CD14-positive monocyte (primary cell): ENCODE measurements around the gene SART1. TPM values are rescaled to one million over a fixed set of nuclear protein-coding genes. Genes with fewer than 3 reads are reported as not detected.

Source experiments
- DNase-seq, 3 donors: peaks; one replicate each; pipeline ENCODE4 v3.0.0-alpha.2; 2011 to 2022
- H2AFZ ChIP-seq: 2 replicates; pipeline ENCODE4 v1.6.0; 2012; ENCODE audit warnings: mild to moderate bottlenecking, low read depth, low read length, inconsistent platforms; ENCODE audit not compliant: insufficient read depth, poor library complexity, severe bottlenecking
- H3K27ac ChIP-seq, 2 donors: 1 replicate in 1 of 2; 2 replicates in 1 of 2; pipeline ENCODE4 v1.5.1; 2012 to 2013; ENCODE audit warnings: low read length in 2 of 2, control low read depth in 1 of 2, inconsistent platforms in 1 of 2, low read depth in 1 of 2, mild to moderate bottlenecking in 1 of 2
- H3K27me3 ChIP-seq, 2 donors: one replicate each; pipeline versions ENCODE4 v1.6.0 to v1.6.1; 2011 to 2013; ENCODE audit warnings: low read length in 2 of 2; ENCODE audit not compliant: control insufficient read depth in 2 of 2, insufficient read depth in 2 of 2
- H3K36me3 ChIP-seq, 2 donors: replicated peaks in 1 of 2; 1 replicate in 1 of 2; 2 replicates in 1 of 2; pipeline versions ENCODE4 v1.5.1 to v1.6.1; 2012 to 2013; ENCODE audit warnings: low read length in 2 of 2, control low read depth in 1 of 2, inconsistent platforms in 1 of 2, mild to moderate bottlenecking in 1 of 2; ENCODE audit not compliant: insufficient read depth in 2 of 2, control insufficient read depth in 1 of 2
- H3K4me1 ChIP-seq, 2 donors: 1 replicate in 1 of 2; 2 replicates in 1 of 2; pipeline versions ENCODE4 v1.5.1 to v1.6.1; 2012 to 2013; ENCODE audit warnings: low read length in 2 of 2, control low read depth in 1 of 2, inconsistent platforms in 1 of 2, mild to moderate bottlenecking in 1 of 2, moderate library complexity in 1 of 2; ENCODE audit not compliant: insufficient read depth in 2 of 2, control insufficient read depth in 1 of 2
- H3K4me2 ChIP-seq: replicated peaks from 2 replicates; pipeline ENCODE3; 2012; ENCODE audit warnings: low read length, moderate library complexity, mild to moderate bottlenecking; ENCODE audit not compliant: poor library complexity, severe bottlenecking; ENCODE audit errors: extremely low read depth
- H3K4me3 ChIP-seq, 3 experiments: fragments of 200-600 bp in 1 of 3; sonication (generic) in 1 of 3; replicated peaks in 1 of 3; 1 replicate in 2 of 3; 2 replicates in 1 of 3; pipeline ENCODE4 v1.5.1; 2011 to 2013; ENCODE audit warnings: low read length in 3 of 3, mild to moderate bottlenecking in 3 of 3, control low read depth in 2 of 3, low read depth in 2 of 3, inconsistent platforms in 1 of 3, moderate library complexity in 1 of 3
- H3K79me2 ChIP-seq: 2 replicates; pipeline ENCODE4 v1.6.0; 2012; ENCODE audit warnings: mild to moderate bottlenecking, control low read depth, inconsistent platforms, low read length, moderate library complexity; ENCODE audit not compliant: insufficient read depth
- H3K9ac ChIP-seq: 2 replicates; pipeline ENCODE4 v1.6.0; 2017; ENCODE audit warnings: low read length, mild to moderate bottlenecking; ENCODE audit not compliant: insufficient read depth, poor library complexity, severe bottlenecking
- H3K9me3 ChIP-seq, 2 donors: replicated peaks in 1 of 2; 1 replicate in 1 of 2; 2 replicates in 1 of 2; pipeline versions ENCODE4 v1.5.1 to v1.6.1; 2012 to 2013; ENCODE audit warnings: low read length in 2 of 2, control low read depth in 1 of 2; ENCODE audit not compliant: control insufficient read depth in 1 of 2, insufficient read depth in 1 of 2
- H4K20me1 ChIP-seq: 2 replicates; pipeline ENCODE4 v1.6.0; 2012; ENCODE audit warnings: mild to moderate bottlenecking, low read length, control low read depth, moderate library complexity; ENCODE audit not compliant: insufficient read depth
- H3K27ac Mint-ChIP-seq, 7 donors: one replicate each; pipeline ENCODE4 v1.8.0; 2020; ENCODE audit warnings: mild to moderate bottlenecking in 7 of 7, mixed read lengths in 7 of 7, moderate library complexity in 6 of 7, inconsistent platforms in 2 of 7
- H3K27me3 Mint-ChIP-seq, 3 donors: one replicate each; pipeline ENCODE4 v1.8.0; 2021 to 2022; ENCODE audit warnings: low read depth in 3 of 3, mild to moderate bottlenecking in 3 of 3, mixed read lengths in 3 of 3, moderate library complexity in 3 of 3, inconsistent platforms in 1 of 3
- H3K36me3 Mint-ChIP-seq, 2 donors: one replicate each; pipeline ENCODE4 v1.8.0; 2020; ENCODE audit warnings: mixed read lengths in 2 of 2, inconsistent platforms in 1 of 2, mild to moderate bottlenecking in 1 of 2
- H3K4me1 Mint-ChIP-seq: one replicate; pipeline ENCODE4 v1.8.0; 2020; ENCODE audit warnings: mild to moderate bottlenecking, mixed read lengths
- H3K4me3 Mint-ChIP-seq, 2 donors: one replicate each; pipeline ENCODE4 v1.8.0; 2020; ENCODE audit warnings: mild to moderate bottlenecking in 2 of 2, mixed read lengths in 2 of 2, moderate library complexity in 1 of 2
- H3K9me3 Mint-ChIP-seq, 7 donors: one replicate each; pipeline ENCODE4 v1.8.0; 2020 to 2022; ENCODE audit warnings: mixed read lengths in 7 of 7, mild to moderate bottlenecking in 6 of 7, moderate library complexity in 6 of 7, inconsistent platforms in 2 of 7
- WGBS: methylation state at CpG from one replicate; pipeline ENCODE4 v1.1.5; 2013; ENCODE audit warnings: missing lambda C conversion rate; ENCODE audit not compliant: insufficient coverage; 5-methylcytosine and 5-hydroxymethylcytosine counted together
- intact Hi-C, 2 donors: fragments of 100-400 bp; cut with micrococcal nuclease; formaldehyde crosslinking; loops; one replicate each; pipeline versions ENCODE4 v1.15.0 to v1.15.1; 2023
- polyA plus RNA-seq, 3 donors: library from polyadenylated mRNA; depleted of rRNA in 1 of 3; unstranded in 2 of 3; stranded (reverse) in 1 of 3; fragments of 300-500 nt in 2 of 3; fragments of >200 nt in 1 of 3; fragmentation: Illumina TruSeq in 2 of 3; gene quantifications; 1 replicate in 2 of 3; 2 replicates in 1 of 3; pipeline ENCODE4 v1.2.3, GENCODE V29; 2012 to 2021
- TF ChIP-seq, protein P1 (sequence below): fragments of 200-600 bp; IDR thresholded peaks from one replicate; pipeline ENCODE4 v1.8.0; 2022; ENCODE audit warnings: antibody characterized with exemption, mild to moderate bottlenecking

SART1 gene
- polyA plus RNA-seq, 3 donors: 8.9 to 52.8 (median 16.1) TPM

DNA sequence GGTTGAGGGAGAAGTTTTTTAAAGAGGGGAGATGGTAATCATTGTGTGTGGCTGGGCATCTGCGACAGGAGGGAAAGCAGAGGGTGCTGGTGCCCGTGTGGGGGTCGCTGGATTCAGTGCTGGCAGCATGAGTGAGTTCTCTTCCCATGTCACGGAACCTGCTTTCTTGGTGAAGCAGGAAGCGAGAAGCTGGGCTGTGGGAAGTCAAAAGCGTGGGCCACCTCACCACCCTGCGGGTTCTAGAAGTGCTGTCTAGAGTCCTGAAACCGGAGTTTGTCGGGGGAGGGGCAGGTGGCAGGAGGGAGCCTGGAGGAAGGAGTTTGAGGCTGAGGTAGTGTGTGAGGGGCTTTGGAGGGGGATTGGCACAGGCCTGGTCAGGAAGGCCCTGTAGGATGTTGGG, 14.2 kb downstream of the SART1 start:
- WGBS: 95% methylated on average over 7 of the region's 9 CpGs
- Histone ChIP-seq H3K79me2 (no peaks in the 10 kb centered on the region), H3K27ac (no peak overlapping the region), H3K4me3 (no peak overlapping the region), H4K20me1 (peaks cover 15% of the 10 kb centered on the region), H3K9me3 (no peaks in the 10 kb centered on the region), H3K4me2 (no peak overlapping the region), H3K36me3 (peaks cover 53 to 75% of the 10 kb centered on the region in 2 donors), H3K9ac (no peak overlapping the region), H3K27me3 (no peaks in the 10 kb centered on the region), H2AFZ (no peak overlapping the region), H3K4me1 (no peaks in the 10 kb centered on the region)
- no peaks in the 10 kb centered on the region for H3K4me1 Mint-ChIP-seq
- DNase-seq: no peak
- no peak overlapping the region for H3K4me3 Mint-ChIP-seq
- peaks cover 58 to 82% of the 10 kb centered on the region in 2 donors for H3K36me3 Mint-ChIP-seq
- H3K27ac Mint-ChIP-seq: peak overlapping the region in 3 of 7 donors; percentile 9 to 58 (median 26)
- H3K9me3 Mint-ChIP-seq: no peaks in the 10 kb centered on the region
- intact Hi-C loops: no loop called here
- TF ChIP-seq, protein P1, sequence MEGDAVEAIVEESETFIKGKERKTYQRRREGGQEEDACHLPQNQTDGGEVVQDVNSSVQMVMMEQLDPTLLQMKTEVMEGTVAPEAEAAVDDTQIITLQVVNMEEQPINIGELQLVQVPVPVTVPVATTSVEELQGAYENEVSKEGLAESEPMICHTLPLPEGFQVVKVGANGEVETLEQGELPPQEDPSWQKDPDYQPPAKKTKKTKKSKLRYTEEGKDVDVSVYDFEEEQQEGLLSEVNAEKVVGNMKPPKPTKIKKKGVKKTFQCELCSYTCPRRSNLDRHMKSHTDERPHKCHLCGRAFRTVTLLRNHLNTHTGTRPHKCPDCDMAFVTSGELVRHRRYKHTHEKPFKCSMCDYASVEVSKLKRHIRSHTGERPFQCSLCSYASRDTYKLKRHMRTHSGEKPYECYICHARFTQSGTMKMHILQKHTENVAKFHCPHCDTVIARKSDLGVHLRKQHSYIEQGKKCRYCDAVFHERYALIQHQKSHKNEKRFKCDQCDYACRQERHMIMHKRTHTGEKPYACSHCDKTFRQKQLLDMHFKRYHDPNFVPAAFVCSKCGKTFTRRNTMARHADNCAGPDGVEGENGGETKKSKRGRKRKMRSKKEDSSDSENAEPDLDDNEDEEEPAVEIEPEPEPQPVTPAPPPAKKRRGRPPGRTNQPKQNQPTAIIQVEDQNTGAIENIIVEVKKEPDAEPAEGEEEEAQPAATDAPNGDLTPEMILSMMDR: no peak
- H3K27me3 Mint-ChIP-seq: no peaks in the 10 kb centered on the region

DNA sequence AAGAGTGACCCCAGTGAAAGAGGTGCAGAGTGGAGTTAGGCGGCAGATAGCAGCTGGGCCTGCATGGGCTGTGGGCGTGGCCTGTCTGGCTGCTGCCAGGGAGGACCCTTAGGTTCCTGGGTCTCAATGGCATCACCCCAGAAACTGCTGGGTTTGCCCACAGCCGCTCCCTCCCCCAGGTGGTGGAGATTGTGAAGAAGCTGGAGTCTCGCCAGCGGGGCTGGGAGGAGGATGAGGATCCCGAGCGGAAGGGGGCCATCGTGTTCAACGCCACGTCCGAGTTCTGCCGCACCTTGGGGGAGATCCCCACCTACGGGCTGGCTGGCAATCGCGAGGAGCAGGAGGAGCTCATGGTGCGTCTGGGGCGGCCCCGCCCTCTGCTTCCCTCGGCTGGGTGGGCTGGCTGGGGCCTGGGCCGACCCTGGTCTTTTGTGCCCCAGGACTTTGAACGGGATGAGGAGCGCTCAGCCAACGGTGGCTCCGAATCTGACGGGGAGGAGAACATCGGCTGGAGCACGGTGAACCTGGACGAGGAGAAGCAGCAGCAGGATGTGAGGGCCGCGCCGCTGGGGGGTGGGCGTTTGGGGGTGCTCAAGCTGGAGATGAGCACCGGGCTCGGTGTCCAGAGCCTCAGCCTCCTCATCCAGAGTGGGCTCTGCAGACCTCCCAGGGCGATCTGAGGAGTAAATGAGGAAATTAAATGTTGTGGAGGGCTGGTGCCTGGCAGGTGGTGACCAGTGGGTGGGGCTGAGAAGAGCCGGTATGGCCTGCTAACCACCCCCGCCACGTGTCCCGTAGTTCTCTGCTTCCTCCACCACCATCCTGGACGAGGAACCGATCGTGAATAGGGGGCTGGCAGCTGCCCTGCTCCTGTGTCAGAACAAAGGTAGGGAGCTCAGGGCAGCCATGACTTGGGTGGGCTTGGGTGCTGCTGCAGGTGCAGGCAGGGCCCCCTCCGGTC, 15.0 kb downstream of the SART1 start:
- Histone ChIP-seq H3K4me3 (no peak overlapping the region), H4K20me1 (peaks cover 15% of the 10 kb centered on the region), H3K9ac (no peak overlapping the region), H3K27me3 (no peaks in the 10 kb centered on the region), H3K9me3 (no peaks in the 10 kb centered on the region), H3K27ac (no peak overlapping the region), H3K79me2 (no peaks in the 10 kb centered on the region), H3K4me2 (no peak overlapping the region), H2AFZ (no peak overlapping the region), H3K4me1 (no peaks in the 10 kb centered on the region), H3K36me3 (peaks cover 53 to 75% of the 10 kb centered on the region in 2 donors)
- TF ChIP-seq, protein P1: no peak
- H3K27me3 Mint-ChIP-seq: peaks cover 0 to 2% (median 0%) of the 10 kb centered on the region in 3 donors
- peaks cover 58 to 81% of the 10 kb centered on the region in 2 donors for H3K36me3 Mint-ChIP-seq
- no peak overlapping the region for H3K4me3 Mint-ChIP-seq
- WGBS: 94% methylated on average over 34 of the region's 43 CpGs
- DNase-seq: no peak
- H3K9me3 Mint-ChIP-seq: no peaks in the 10 kb centered on the region
- intact Hi-C loops: no loop called here
- peak overlapping the region in 3 of 7 donors; percentile 26 to 89 (median 58) for H3K27ac Mint-ChIP-seq
- no peaks in the 10 kb centered on the region for H3K4me1 Mint-ChIP-seq
